ENCODE data around the gene SYNJ2. TPM values are rescaled to one million over a fixed set of nuclear protein-coding genes. Genes with fewer than 3 reads are reported as not detected.
"Not testable (repeated sequence)": the region's sequence is repeated elsewhere in the genome, so short reads cannot be mapped to it uniquely, and the experiment has no call there.

SYNJ2 gene
- total and polyA plus RNA-seq, 3 experiments from 2014 or later = 8.7 to 17.5 (median 16.7) TPM

- Histone ChIP-seq H3K27me3 (ENCODE audit: insufficient read depth, low read length, poor library complexity, severe bottlenecking) (no peaks in the 10 kb centered on the region), H3K36me3 (ENCODE audit: insufficient read depth, low read length) (peaks cover 18% of the 10 kb centered on the region), H3K4me3 (ENCODE audit: low read length) (no peak overlapping the region), H3K9me3 (ENCODE audit: low read length) (no peaks in the 10 kb centered on the region), H3K4me1 (ENCODE audit: insufficient read depth, low read length) (no peaks in the 10 kb centered on the region), H3K27ac (ENCODE audit: low read depth, low read length) (no peak overlapping the region)
- H3K27me3 Mint-ChIP-seq = peaks cover 0 to 3% of the 10 kb centered on the region in 2 donors
- peaks cover 14 to 63% (median 15%) of the 10 kb centered on the region in 3 donors for H3K36me3 Mint-ChIP-seq
- no peak for DNase-seq
- ChIA-PET CTCF (no interaction called here), POLR2A (no interaction called here)
- peaks cover 0 to 3% (median 0%) of the 10 kb centered on the region in 5 donors for H3K9me3 Mint-ChIP-seq
- H3K27ac Mint-ChIP-seq = no peak overlapping the region
- no peaks in the 10 kb centered on the region for H3K4me1 Mint-ChIP-seq
- H3K4me3 Mint-ChIP-seq = no peak overlapping the region
Observed at GRCh38 chr6:157943249-157943963, 38.3 kb upstream of the SYNJ2 start.

GRCh38 chr6:157943964-157944283 is 37.7 kb upstream of the SYNJ2 start:
- peaks cover 0 to 3% (median 2%) of the 10 kb centered on the region in 5 donors for H3K9me3 Mint-ChIP-seq
- H3K4me1 Mint-ChIP-seq = no peaks in the 10 kb centered on the region
- no peak overlapping the region for H3K4me3 Mint-ChIP-seq
- H3K27ac Mint-ChIP-seq = no peak overlapping the region
- peaks cover 0 to 3% of the 10 kb centered on the region in 2 donors for H3K27me3 Mint-ChIP-seq
- H3K9me3 ChIP-seq (ENCODE audit: low read length) = no peaks in the 10 kb centered on the region
- peaks cover 14 to 58% (median 18%) of the 10 kb centered on the region in 3 donors for H3K36me3 Mint-ChIP-seq
- H3K4me3 ChIP-seq (ENCODE audit: low read length) = no peak overlapping the region
- no peak for DNase-seq
- H3K27ac ChIP-seq (ENCODE audit: low read depth, low read length) = no peak overlapping the region
- CTCF ChIA-PET = no interaction called here
- no peaks in the 10 kb centered on the region for H3K27me3 ChIP-seq (ENCODE audit: insufficient read depth, low read length, poor library complexity, severe bottlenecking)
- no peaks in the 10 kb centered on the region for H3K4me1 ChIP-seq (ENCODE audit: insufficient read depth, low read length)
- POLR2A ChIA-PET = no interaction called here
- peaks cover 17% of the 10 kb centered on the region for H3K36me3 ChIP-seq (ENCODE audit: insufficient read depth, low read length)

GRCh38 chr6:157944983-157945931 is 36.4 kb upstream of the SYNJ2 start:
- Histone ChIP-seq H3K9me3 (ENCODE audit: low read length) (no peaks in the 10 kb centered on the region), H3K27me3 (ENCODE audit: insufficient read depth, low read length, poor library complexity, severe bottlenecking) (no peaks in the 10 kb centered on the region), H3K4me1 (ENCODE audit: insufficient read depth, low read length) (no peaks in the 10 kb centered on the region), H3K4me3 (ENCODE audit: low read length) (no peak overlapping the region), H3K36me3 (ENCODE audit: insufficient read depth, low read length) (peaks cover 13% of the 10 kb centered on the region), H3K27ac (ENCODE audit: low read depth, low read length) (no peak overlapping the region)
- peaks cover 2 to 15% (median 10%) of the 10 kb centered on the region in 5 donors for H3K9me3 Mint-ChIP-seq
- peak overlapping the region in 2 of 8 donors; percentile 4 to 43 for H3K27ac Mint-ChIP-seq
- no peaks in the 10 kb centered on the region for H3K4me1 Mint-ChIP-seq
- ChIA-PET POLR2A (no interaction called here), CTCF (interaction anchor here (1.2 kb wide), 1 partner anchor 16 kb away, joined by 3 read pairs; no protein-coding TSS in a partner anchor)
- no peak for DNase-seq
- peaks cover 8 to 49% (median 14%) of the 10 kb centered on the region in 3 donors for H3K36me3 Mint-ChIP-seq
- peaks cover 2 to 3% of the 10 kb centered on the region in 2 donors for H3K27me3 Mint-ChIP-seq
- no peak overlapping the region for H3K4me3 Mint-ChIP-seq

- Histone ChIP-seq H3K4me1 (ENCODE audit: insufficient read depth, low read length) (no peaks in the 10 kb centered on the region), H3K27ac (ENCODE audit: low read depth, low read length) (no peak overlapping the region), H3K9me3 (ENCODE audit: low read length) (no peaks in the 10 kb centered on the region), H3K27me3 (ENCODE audit: insufficient read depth, low read length, poor library complexity, severe bottlenecking) (no peaks in the 10 kb centered on the region), H3K4me3 (ENCODE audit: low read length) (no peak overlapping the region), H3K36me3 (ENCODE audit: insufficient read depth, low read length) (peaks cover 13% of the 10 kb centered on the region)
- peaks cover 6 to 42% (median 14%) of the 10 kb centered on the region in 3 donors for H3K36me3 Mint-ChIP-seq
- peak overlapping the region in 2 of 8 donors; percentile 1 to 72 for H3K27ac Mint-ChIP-seq
- no peak for DNase-seq
- H3K4me1 Mint-ChIP-seq = no peaks in the 10 kb centered on the region
- H3K4me3 Mint-ChIP-seq = no peak overlapping the region
- H3K27me3 Mint-ChIP-seq = peaks cover 3 to 6% of the 10 kb centered on the region in 2 donors
- peaks cover 3 to 19% (median 10%) of the 10 kb centered on the region in 5 donors for H3K9me3 Mint-ChIP-seq
- POLR2A ChIA-PET = no interaction called here
- CTCF ChIA-PET = interaction anchor here (1.2 to 1.3 kb wide), 2 partner anchors 16 to 190 kb away, joined by 3 to 8 read pairs; no protein-coding TSS in a partner anchor
Observed at GRCh38 chr6:157946053-157946617, 35.5 kb upstream of the SYNJ2 start.

- H3K27ac Mint-ChIP-seq = peak overlapping the region in 1 of 8 donors; percentile 8
- ChIA-PET POLR2A (no interaction called here), CTCF (interaction anchor here (0.9 to 1.3 kb wide), 3 partner anchors 29 to 191 kb away, joined by 3 to 8 read pairs (median 3); no protein-coding TSS in a partner anchor)
- no peak overlapping the region for H3K4me3 Mint-ChIP-seq
- Histone ChIP-seq H3K27me3 (ENCODE audit: insufficient read depth, low read length, poor library complexity, severe bottlenecking) (no peaks in the 10 kb centered on the region), H3K9me3 (ENCODE audit: low read length) (no peaks in the 10 kb centered on the region), H3K27ac (ENCODE audit: low read depth, low read length) (no peak overlapping the region), H3K4me1 (ENCODE audit: insufficient read depth, low read length) (no peaks in the 10 kb centered on the region), H3K36me3 (ENCODE audit: insufficient read depth, low read length) (peaks cover 6% of the 10 kb centered on the region), H3K4me3 (ENCODE audit: low read length) (no peak overlapping the region)
- peaks cover 3 to 19% (median 10%) of the 10 kb centered on the region in 5 donors for H3K9me3 Mint-ChIP-seq
- peaks cover 3 to 8% of the 10 kb centered on the region in 2 donors for H3K27me3 Mint-ChIP-seq
- peaks cover 3 to 34% (median 14%) of the 10 kb centered on the region in 3 donors for H3K36me3 Mint-ChIP-seq
- H3K4me1 Mint-ChIP-seq = no peaks in the 10 kb centered on the region
- peak in 1 of 5 donors; percentile 14 for DNase-seq
Observed at GRCh38 chr6:157946865-157947532, 34.7 kb upstream of the SYNJ2 start.

GRCh38 chr6:157950899-157951298 is 30.8 kb upstream of the SYNJ2 start:
- H3K36me3 ChIP-seq (ENCODE audit: insufficient read depth, low read length); H3K27ac Mint-ChIP-seq; H3K4me1 Mint-ChIP-seq; H3K27ac ChIP-seq (ENCODE audit: low read depth, low read length); POLR2A ChIA-PET; H3K4me3 Mint-ChIP-seq; H3K36me3 Mint-ChIP-seq; H3K4me3 ChIP-seq (ENCODE audit: low read length); H3K9me3 ChIP-seq (ENCODE audit: low read length); DNase-seq; CTCF ChIA-PET; H3K27me3 ChIP-seq (ENCODE audit: insufficient read depth, low read length, poor library complexity, severe bottlenecking); H3K4me1 ChIP-seq (ENCODE audit: insufficient read depth, low read length): not testable (repeated sequence)
- H3K27me3 Mint-ChIP-seq = peaks cover 10 to 14% of the 10 kb centered on the region in 2 donors
- H3K9me3 Mint-ChIP-seq = peaks cover 0 to 19% (median 11%) of the 10 kb centered on the region in 5 donors

- Histone ChIP-seq H3K27ac (ENCODE audit: low read depth, low read length) (no peak overlapping the region), H3K9me3 (ENCODE audit: low read length) (no peaks in the 10 kb centered on the region), H3K4me3 (ENCODE audit: low read length) (no peak overlapping the region), H3K4me1 (ENCODE audit: insufficient read depth, low read length) (no peaks in the 10 kb centered on the region), H3K27me3 (ENCODE audit: insufficient read depth, low read length, poor library complexity, severe bottlenecking) (no peaks in the 10 kb centered on the region), H3K36me3 (ENCODE audit: insufficient read depth, low read length) (no peaks in the 10 kb centered on the region)
- H3K27me3 Mint-ChIP-seq = peaks cover 10 to 14% of the 10 kb centered on the region in 2 donors
- H3K36me3 Mint-ChIP-seq = peaks cover 0 to 5% (median 0%) of the 10 kb centered on the region in 3 donors
- H3K4me1 Mint-ChIP-seq = no peaks in the 10 kb centered on the region
- DNase-seq = no peak
- no peak overlapping the region for H3K27ac Mint-ChIP-seq
- CTCF ChIA-PET = interaction anchor here (1.4 kb wide), 1 partner anchor 75 kb away, joined by 6 read pairs; no protein-coding TSS in a partner anchor
- H3K9me3 Mint-ChIP-seq = peaks cover 0 to 19% (median 11%) of the 10 kb centered on the region in 5 donors
- no peak overlapping the region for H3K4me3 Mint-ChIP-seq
- POLR2A ChIA-PET = interaction anchor here (0.6 kb wide), 1 partner anchor 537 kb away, joined by 3 read pairs; no protein-coding TSS in a partner anchor
Observed at GRCh38 chr6:157951828-157952227, 29.8 kb upstream of the SYNJ2 start.

Data from CD8-positive, alpha-beta memory T cell (primary cell).